Loucy (cell line): Measurements from ENCODE around the gene C5orf24.

Source experiments
- H2AFZ ChIP-seq: fragments of 200-600 bp; sonication (generic); 2 replicates; pipeline ENCODE4 v1.6.0; 2016; ENCODE audit warnings: antibody characterized with exemption, mild to moderate bottlenecking, low read length, moderate library complexity
- H3F3A ChIP-seq: fragments of 200-600 bp; 2 replicates; pipeline ENCODE4 v1.6.0; 2016; ENCODE audit warnings: antibody characterized with exemption, low read depth, mild to moderate bottlenecking
- H3K27me3 ChIP-seq: fragments of 200-600 bp; sonication (generic); 2 replicates; pipeline ENCODE4 v1.6.1; 2014; ENCODE audit warnings: low read length, mild to moderate bottlenecking; ENCODE audit not compliant: insufficient read depth, poor library complexity, severe bottlenecking
- H3K36me3 ChIP-seq: fragments of 200-600 bp; sonication (generic); 2 replicates; pipeline ENCODE4 v1.6.1; 2016; ENCODE audit warnings: low read length; ENCODE audit not compliant: insufficient read depth
- H3K4me1 ChIP-seq: fragments of 200-600 bp; sonication (generic); 2 replicates; pipeline ENCODE4 v1.5.1; 2014; ENCODE audit warnings: low read length, mild to moderate bottlenecking; ENCODE audit not compliant: insufficient read depth, poor library complexity, severe bottlenecking
- H3K4me2 ChIP-seq: fragments of 200-600 bp; sonication (generic); 2 replicates; pipeline ENCODE4 v1.6.0; 2014; ENCODE audit warnings: antibody characterized with exemption, low read length, low read depth, mild to moderate bottlenecking; ENCODE audit not compliant: poor library complexity, severe bottlenecking
- H3K4me3 ChIP-seq: fragments of 200-600 bp; sonication (generic); 2 replicates; pipeline ENCODE4 v1.5.1; 2014; ENCODE audit warnings: low read length, mild to moderate bottlenecking, mixed read lengths; ENCODE audit not compliant: poor library complexity, severe bottlenecking
- H3K79me2 ChIP-seq: fragments of 200-600 bp; sonication (generic); 2 replicates; pipeline ENCODE4 v1.6.1; 2014; ENCODE audit warnings: low read length; ENCODE audit not compliant: insufficient read depth
- H3K9ac ChIP-seq: fragments of 200-600 bp; sonication (generic); 2 replicates; pipeline ENCODE4 v1.6.0; 2014; ENCODE audit warnings: mild to moderate bottlenecking, low read depth, low read length, moderate library complexity; ENCODE audit not compliant: poor library complexity, severe bottlenecking
- H3K9me2 ChIP-seq: fragments of 200-600 bp; sonication (generic); replicated peaks from 2 replicates; pipeline ENCODE4 v1.6.1; 2016; ENCODE audit warnings: low read depth, low read length, mixed read lengths
- H3K9me3 ChIP-seq: fragments of 200-600 bp; sonication (generic); 2 replicates; pipeline ENCODE4 v1.6.1; 2014; ENCODE audit warnings: mild to moderate bottlenecking, antibody characterized with exemption, low read length, low read depth; ENCODE audit not compliant: insufficient read depth
- H4K20me1 ChIP-seq: fragments of 200-600 bp; sonication (generic); 2 replicates; pipeline ENCODE4 v1.6.0; 2014; ENCODE audit warnings: antibody characterized with exemption, low read length, mild to moderate bottlenecking; ENCODE audit not compliant: insufficient read depth, poor library complexity, severe bottlenecking
- EZH2phosphoT487 ChIP-seq: fragments of 200-600 bp; IDR thresholded peaks from 2 replicates; pipeline ENCODE4 v1.6.1; 2018; ENCODE audit warnings: antibody characterized with exemption, mild to moderate bottlenecking, moderate library complexity, borderline replicate concordance
- TF ChIP-seq, protein P1 (sequence below): fragments of 200-600 bp; sonication (generic); conservative IDR thresholded peaks from 2 replicates; pipeline ENCODE4 v1.5.1; 2014; ENCODE audit warnings: mild to moderate bottlenecking, antibody characterized with exemption, low read length

C5orf24 gene

DNA sequence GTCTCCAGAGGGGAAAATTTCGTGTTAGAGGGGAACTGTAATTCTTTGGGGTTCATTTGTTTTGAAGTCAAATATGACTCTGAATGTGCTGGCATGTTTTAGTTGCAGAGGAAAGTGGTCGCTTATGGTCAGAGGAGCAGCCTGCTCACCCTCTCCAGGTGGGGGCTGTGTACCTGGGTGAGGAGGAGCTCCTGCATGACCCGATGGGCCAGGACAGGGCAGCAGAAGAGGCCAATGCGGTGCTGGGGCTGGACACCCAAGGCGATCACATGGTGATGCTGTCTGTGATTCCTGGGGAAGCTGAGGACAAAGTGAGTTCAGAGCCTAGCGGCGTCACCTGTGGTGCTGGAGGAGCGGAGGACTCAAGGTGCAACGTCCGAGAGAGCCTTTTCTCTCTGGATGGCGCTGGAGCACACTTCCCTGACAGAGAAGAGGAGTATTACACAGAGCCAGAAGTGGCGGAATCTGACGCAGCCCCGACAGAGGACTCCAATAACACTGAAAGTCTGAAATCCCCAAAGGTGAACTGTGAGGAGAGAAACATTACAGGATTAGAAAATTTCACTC, 41.9 kb downstream of the C5orf24 start:
- H3K9me2 ChIP-seq: no peaks in the 10 kb centered on the region
- no peaks in the 10 kb centered on the region for H3F3A ChIP-seq
- H3K36me3 ChIP-seq: no peaks in the 10 kb centered on the region; the same call in 1 of the 2 replicates
- no peaks in the 10 kb centered on the region for H3K4me1 ChIP-seq
- no peaks in the 10 kb centered on the region for H3K27me3 ChIP-seq
- no peak overlapping the region for H2AFZ ChIP-seq
- no peak overlapping the region for H3K9ac ChIP-seq
- H3K4me2 ChIP-seq: no peak overlapping the region
- H3K9me3 ChIP-seq: no peaks in the 10 kb centered on the region
- no peaks in the 10 kb centered on the region for H4K20me1 ChIP-seq
- no peak overlapping the region for H3K4me3 ChIP-seq
- H3K79me2 ChIP-seq: no peaks in the 10 kb centered on the region
- no peak for TF ChIP-seq EZH2phosphoT487
- TF ChIP-seq, protein P1, sequence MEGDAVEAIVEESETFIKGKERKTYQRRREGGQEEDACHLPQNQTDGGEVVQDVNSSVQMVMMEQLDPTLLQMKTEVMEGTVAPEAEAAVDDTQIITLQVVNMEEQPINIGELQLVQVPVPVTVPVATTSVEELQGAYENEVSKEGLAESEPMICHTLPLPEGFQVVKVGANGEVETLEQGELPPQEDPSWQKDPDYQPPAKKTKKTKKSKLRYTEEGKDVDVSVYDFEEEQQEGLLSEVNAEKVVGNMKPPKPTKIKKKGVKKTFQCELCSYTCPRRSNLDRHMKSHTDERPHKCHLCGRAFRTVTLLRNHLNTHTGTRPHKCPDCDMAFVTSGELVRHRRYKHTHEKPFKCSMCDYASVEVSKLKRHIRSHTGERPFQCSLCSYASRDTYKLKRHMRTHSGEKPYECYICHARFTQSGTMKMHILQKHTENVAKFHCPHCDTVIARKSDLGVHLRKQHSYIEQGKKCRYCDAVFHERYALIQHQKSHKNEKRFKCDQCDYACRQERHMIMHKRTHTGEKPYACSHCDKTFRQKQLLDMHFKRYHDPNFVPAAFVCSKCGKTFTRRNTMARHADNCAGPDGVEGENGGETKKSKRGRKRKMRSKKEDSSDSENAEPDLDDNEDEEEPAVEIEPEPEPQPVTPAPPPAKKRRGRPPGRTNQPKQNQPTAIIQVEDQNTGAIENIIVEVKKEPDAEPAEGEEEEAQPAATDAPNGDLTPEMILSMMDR: no peak

DNA sequence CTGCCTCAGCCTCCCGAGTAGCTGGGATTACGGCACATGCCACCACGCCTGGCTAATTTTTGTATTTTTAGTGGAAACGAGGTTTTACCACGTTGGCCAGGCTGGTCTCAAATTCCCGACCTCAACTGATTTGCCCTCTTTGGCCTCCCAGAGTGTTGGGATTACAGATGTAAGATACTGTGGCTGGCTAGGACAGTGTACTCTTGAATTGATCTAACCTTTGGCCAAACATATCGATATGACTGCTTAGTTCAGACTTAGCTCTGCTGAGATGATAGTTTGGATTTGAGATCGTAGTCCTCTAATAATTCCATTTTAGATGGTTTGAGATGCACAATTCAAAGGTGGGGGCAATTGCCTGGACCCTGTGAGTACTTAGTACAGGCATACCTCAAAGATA, 43.6 kb downstream of the C5orf24 start:
- Histone ChIP-seq H3K9ac (no peak overlapping the region), H3K79me2 (no peaks in the 10 kb centered on the region), H3K4me2 (no peak overlapping the region), H3K9me3 (no peaks in the 10 kb centered on the region), H3K4me1 (no peaks in the 10 kb centered on the region), H2AFZ (no peak overlapping the region), H3K4me3 (no peak overlapping the region), H3K9me2 (no peaks in the 10 kb centered on the region), H3K36me3 (no peaks in the 10 kb centered on the region; the same call in 1 of the 2 replicates), H4K20me1 (no peaks in the 10 kb centered on the region), H3F3A (no peaks in the 10 kb centered on the region), H3K27me3 (no peaks in the 10 kb centered on the region)
- TF ChIP-seq, protein P1: no peak
- no peak for TF ChIP-seq EZH2phosphoT487

DNA sequence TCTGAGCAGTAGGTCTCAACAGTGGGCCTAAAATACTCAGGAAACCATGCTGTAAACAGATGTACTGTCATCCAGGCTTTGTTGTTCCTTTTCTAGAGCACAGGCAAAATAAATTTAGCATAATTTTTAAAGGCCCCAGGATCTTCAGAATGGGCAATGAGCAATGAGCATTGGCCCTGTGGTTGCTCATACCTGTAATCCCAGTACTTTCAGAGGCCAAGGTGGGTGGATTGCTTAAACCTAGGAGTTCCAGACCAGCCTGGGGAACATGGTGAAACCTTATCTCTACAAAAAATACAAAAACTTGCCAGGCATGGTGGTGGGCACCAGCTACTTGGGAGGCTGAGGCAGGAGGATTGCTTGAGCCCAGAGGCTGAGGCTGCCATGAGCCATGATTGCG, 45.7 kb downstream of the C5orf24 start:
- Histone ChIP-seq H3K9ac (no peak overlapping the region), H3K36me3 (peaks cover 11% of the 10 kb centered on the region; the same call in 1 of the 2 replicates), H3K4me3 (no peak overlapping the region), H4K20me1 (no peaks in the 10 kb centered on the region), H2AFZ (no peak overlapping the region), H3K4me2 (no peak overlapping the region), H3K9me2 (no peaks in the 10 kb centered on the region), H3F3A (no peaks in the 10 kb centered on the region), H3K79me2 (no peaks in the 10 kb centered on the region), H3K27me3 (no peaks in the 10 kb centered on the region), H3K4me1 (no peaks in the 10 kb centered on the region), H3K9me3 (no peaks in the 10 kb centered on the region)
- TF ChIP-seq, protein P1: no peak
- TF ChIP-seq EZH2phosphoT487: no peak
